K562 (cell line): ENCODE data around the gene PCDH19. TPM values are rescaled to one million over a fixed set of nuclear protein-coding genes. Genes with fewer than 3 reads are reported as not detected.

Experiments
- ATAC-seq: fragments of 200-7000 bp; cut with Tn5 transposase; 3 replicates; pipeline ENCODE4 v1.9.1; 2020; ENCODE audit warnings: moderate library complexity
- BruUV-seq: library from RNA; stranded (reverse); fragments of 400-500 nt; replicated peaks from 2 replicates; lab custom pipeline; 2021; lab: Mats Ljungman, UMichigan
- CTCF ChIA-PET: fragments of 300-600 bp; formaldehyde crosslinking; extraction: SDS; loops from one replicate; lab custom pipeline; 2021; ENCODE audit warnings: low intra/inter-chr PET ratio; lab: Yijun Ruan, JAX
- POLR2A ChIA-PET: fragments of 300-600, 350-650 bp; sonication (Branson Sonifier 250); formaldehyde crosslinking; extraction: SDS; loops from one replicate; lab custom pipeline; 2021; ENCODE audit warnings: antibody characterized with exemption, inconsistent platforms; lab: Yijun Ruan, JAX
- DNase-seq, 4 experiments: peaks; one replicate each; pipeline versions ENCODE4 v3.0.0 to v3.0.0-alpha.2; 2011 to 2018; ENCODE audit warnings: low spot score in 3 of 4, mixed read lengths in 3 of 4; ENCODE audit errors: extremely low read depth in 1 of 4
- FAIRE-seq: peaks from 2 replicates; lab custom pipeline; 2011; peaks lifted over from hg19 to GRCh38; lab: Jason Lieb, UNC
- H2AFZ ChIP-seq: 2 replicates; pipeline ENCODE4 v1.6.0; 2011; ENCODE audit warnings: low read depth, low read length, control low read depth, inconsistent platforms
- H3K27ac ChIP-seq: fragments of 200-600 bp; 3 replicates; pipeline ENCODE4 v1.8.0; 2011; ENCODE audit warnings: low read depth, mild to moderate bottlenecking, control low read depth, inconsistent platforms, low read length, moderate library complexity, mixed read lengths; ENCODE audit errors: extremely low read depth
- H3K27me3 ChIP-seq, 2 experiments: fragments of 300-600 bp in 1 of 2; 2 replicates in 1 of 2; 3 replicates in 1 of 2; pipeline versions ENCODE4 v1.6.0 to v1.8.0; 2011; ENCODE audit warnings: inconsistent platforms in 2 of 2, low read length in 2 of 2, mild to moderate bottlenecking in 1 of 2, mixed read lengths in 1 of 2, moderate library complexity in 1 of 2; ENCODE audit not compliant: control insufficient read depth in 2 of 2, insufficient read depth in 2 of 2
- H3K36me3 ChIP-seq: fragments of 300-600 bp; 3 replicates; pipeline ENCODE4 v1.8.0; 2011; ENCODE audit warnings: mild to moderate bottlenecking, low read length, inconsistent platforms; ENCODE audit not compliant: control insufficient read depth, insufficient read depth
- H3K4me1 ChIP-seq, 2 experiments: fragments of 200-600 bp in 1 of 2; replicated peaks in 1 of 2; 2 replicates in 1 of 2; 3 replicates in 1 of 2; pipeline versions ENCODE4 v1.5.1 to v1.8.0; 2011; ENCODE audit warnings: inconsistent platforms in 2 of 2, low read length in 2 of 2, mild to moderate bottlenecking in 1 of 2, mixed read lengths in 1 of 2, moderate library complexity in 1 of 2; ENCODE audit not compliant: control insufficient read depth in 2 of 2, insufficient read depth in 2 of 2
- H3K4me2 ChIP-seq: 2 replicates; pipeline ENCODE4 v1.6.1; 2011; ENCODE audit warnings: low read length, control low read depth, inconsistent platforms, mixed read lengths; ENCODE audit not compliant: insufficient read depth
- H3K4me3 ChIP-seq: fragments of 200-600 bp; sonication (generic), shearing (Covaris generic); 2 replicates; pipeline ENCODE4 v1.5.1; 2016; ENCODE audit warnings: control low read depth, inconsistent platforms
- H3K79me2 ChIP-seq: fragments of 200-600 bp; 3 replicates; pipeline ENCODE4 v1.8.0; 2011; ENCODE audit warnings: low read length, inconsistent platforms; ENCODE audit not compliant: control insufficient read depth, insufficient read depth
- H3K9ac ChIP-seq, 2 experiments: 2 replicates each; pipeline versions ENCODE4 v1.6.0 to v1.6.1; 2011; ENCODE audit warnings: low read depth in 2 of 2, low read length in 2 of 2, control low read depth in 1 of 2, inconsistent platforms in 1 of 2, mild to moderate bottlenecking in 1 of 2, mixed read lengths in 1 of 2; ENCODE audit not compliant: insufficient read depth in 1 of 2
- H3K9me1 ChIP-seq: one replicate; pipeline ENCODE4 v1.6.0; 2011; ENCODE audit warnings: inconsistent platforms, mild to moderate bottlenecking, low read length, moderate library complexity; ENCODE audit not compliant: control insufficient read depth, insufficient read depth
- H3K9me3 ChIP-seq: replicated peaks from 2 replicates; pipeline ENCODE4 v1.5.1; 2011; ENCODE audit warnings: low read depth, low read length, inconsistent platforms; ENCODE audit not compliant: control insufficient read depth, insufficient read depth
- H4K20me1 ChIP-seq: replicated peaks from 2 replicates; pipeline ENCODE4 v1.6.1; 2011; ENCODE audit warnings: low read length, inconsistent platforms, mixed read lengths; ENCODE audit not compliant: control insufficient read depth, insufficient read depth
- CCNT2 ChIP-seq: IDR thresholded peaks from 2 replicates; pipeline ENCODE4 v1.6.1; 2011; ENCODE audit warnings: borderline replicate concordance, low read depth, mild to moderate bottlenecking, moderate library complexity, mixed read lengths, low read length; ENCODE audit not compliant: insufficient read length; ENCODE audit errors: extremely low read depth
- GTF2F1 ChIP-seq: IDR thresholded peaks from 2 replicates; pipeline ENCODE4 v1.6.1; 2011; ENCODE audit warnings: low read depth, low read length, improper control_type of control experiment
- HNRNPL ChIP-seq: fragments of 200-400 bp; formaldehyde crosslinking; IDR thresholded peaks from 2 replicates; pipeline ENCODE4 v1.6.1; 2017; ENCODE audit warnings: low read depth, mild to moderate bottlenecking, low read length
- JUN ChIP-seq, 2 experiments: sonication (generic) in 1 of 2; formaldehyde crosslinking in 1 of 2; IDR thresholded peaks; 2 replicates each; pipeline versions ENCODE4 v1.6.1 to v1.8.0; 2012 to 2022; ENCODE audit warnings: borderline replicate concordance in 2 of 2, mild to moderate bottlenecking in 2 of 2, improper control_type of control experiment in 1 of 2, low read depth in 1 of 2, low read length in 1 of 2, missing genetic modification reagents in 1 of 2
- JUND ChIP-seq, 2 experiments: IDR thresholded peaks; 2 replicates in 1 of 2; 3 replicates in 1 of 2; pipeline ENCODE4 v1.6.1; 2011; ENCODE audit warnings: borderline replicate concordance in 2 of 2, low read depth in 2 of 2, low read length in 2 of 2, improper control_type of control experiment in 1 of 2, missing biosample characterization in 1 of 2, missing genetic modification characterization in 1 of 2, missing genetic modification reagents in 1 of 2
- KLF1 ChIP-seq: fragments of 450-650 bp; IDR thresholded peaks from 2 replicates; pipeline ENCODE4 v1.6.1; 2016; ENCODE audit warnings: missing genetic modification characterization, missing compliant biosample characterization
- NFE2L1 ChIP-seq: fragments of 450-650 bp; IDR thresholded peaks from 2 replicates; pipeline ENCODE4 v1.6.1; 2016; ENCODE audit warnings: missing genetic modification characterization, low read depth, mild to moderate bottlenecking, missing compliant biosample characterization, moderate library complexity, borderline replicate concordance
- PTBP1 ChIP-seq: fragments of 200-400 bp; formaldehyde crosslinking; IDR thresholded peaks from 2 replicates; pipeline ENCODE4 v1.6.1; 2017; ENCODE audit warnings: low read depth, low read length
- SIN3A ChIP-seq, 2 experiments: fragments of 150-350 bp in 1 of 2; IDR thresholded peaks; 2 replicates each; pipeline ENCODE4 v1.6.1; 2011 to 2016; ENCODE audit warnings: borderline replicate concordance in 2 of 2, low read depth in 2 of 2, low read length in 2 of 2, mild to moderate bottlenecking in 2 of 2, moderate library complexity in 2 of 2; ENCODE audit not compliant: control insufficient read depth in 1 of 2
- SNAPC5 ChIP-seq: fragments of 250-450 bp; sonication (Bioruptor Pico); IDR thresholded peaks from 2 replicates; pipeline ENCODE4 v1.8.0; 2021; ENCODE audit warnings: moderate library complexity, mild to moderate bottlenecking, inconsistent platforms
- SRF ChIP-seq, 2 experiments: fragments of 250-450, 450-650 bp in 1 of 2; sonication (Bioruptor Pico) in 1 of 2; sonication (generic) in 1 of 2; formaldehyde crosslinking; IDR thresholded peaks; 2 replicates each; pipeline versions ENCODE4 v1.5.0 to v1.5.1; 2020 to 2022; ENCODE audit warnings: mild to moderate bottlenecking in 1 of 2, missing genetic modification reagents in 1 of 2
- TAL1 ChIP-seq: fragments of 450-650 bp; IDR thresholded peaks from 2 replicates; pipeline ENCODE4 v1.6.1; 2016; ENCODE audit warnings: mild to moderate bottlenecking
- TFAM ChIP-seq: fragments of 250-450 bp; sonication (Bioruptor Pico); conservative IDR thresholded peaks from 2 replicates; pipeline ENCODE4 v1.5.0; 2021; ENCODE audit warnings: mild to moderate bottlenecking, moderate library complexity
- ZBTB26 ChIP-seq: fragments of 450-650 bp; formaldehyde crosslinking; IDR thresholded peaks from 2 replicates; pipeline ENCODE4 v1.4.0; 2022; ENCODE audit warnings: missing genetic modification characterization
- ZC3H11A ChIP-seq: IDR thresholded peaks from 2 replicates; pipeline ENCODE4 v1.6.1; 2012; ENCODE audit warnings: low read depth, low read length, improper control_type of control experiment
- ZNF12 ChIP-seq: sonication (generic); formaldehyde crosslinking; IDR thresholded peaks from 2 replicates; pipeline ENCODE4 v1.4.0; 2020; ENCODE audit warnings: mild to moderate bottlenecking, missing genetic modification reagents
- ZNF184 ChIP-seq: sonication (generic); formaldehyde crosslinking; IDR thresholded peaks from 2 replicates; pipeline ENCODE4 v1.5.0; 2020; ENCODE audit warnings: missing genetic modification reagents
- ZNF398 ChIP-seq: fragments of 250-450 bp; sonication (Bioruptor Pico); IDR thresholded peaks from 2 replicates; pipeline ENCODE4 v1.8.0; 2021; ENCODE audit warnings: moderate library complexity, mild to moderate bottlenecking, inconsistent platforms
- ZNF431 ChIP-seq: sonication (generic); formaldehyde crosslinking; IDR thresholded peaks from 2 replicates; pipeline ENCODE4 v1.8.0; 2022; ENCODE audit warnings: mild to moderate bottlenecking, missing genetic modification reagents
- WGBS: fragments of 100-300 bp; shearing (Covaris generic); methylation state at CpG from one replicate; pipeline ENCODE4 v1.1.6; 2016; ENCODE audit warnings: low coverage, mixed read lengths; ENCODE audit not compliant: insufficient coverage; ENCODE audit errors: missing lambda C conversion rate; 5-methylcytosine and 5-hydroxymethylcytosine counted together
- in situ Hi-C: fragments of 300-500 bp; cut with MboI; formaldehyde crosslinking; loops from 4 replicates; pipeline ENCODE4 v1.15.0; 2018; ENCODE audit warnings: inconsistent platforms, mixed read lengths
- intact Hi-C: fragments of 100-400 bp; cut with micrococcal nuclease; formaldehyde crosslinking; loops from 2 replicates; pipeline ENCODE4 v1.14.2; 2022
- polyA plus RNA-seq, 8 experiments: library from polyadenylated mRNA; depleted of rRNA in 4 of 8; stranded (reverse) in 5 of 8; unstranded in 3 of 8; fragments of >200 nt; fragmentation: Nextera tagmentation in 2 of 8; fragmentation: Illumina TruSeq in 1 of 8; extraction: Ambion mirVana in 2 of 8; extraction: Trizol in 1 of 8; gene quantifications; 2 replicates each; pipeline versions ENCODE4 v1.2.1 to v1.2.3, GENCODE V29; 2011 to 2014; ENCODE audit warnings: inconsistent platforms in 1 of 8, missing spikeins in 1 of 8
- total RNA-seq, 7 experiments: library from RNA; depleted of rRNA in 6 of 7; stranded (reverse); fragments of >200 nt in 6 of 7; fragmentation: Illumina TruSeq in 2 of 7; extraction: Trizol in 2 of 7; gene quantifications; 2 replicates each; pipeline versions ENCODE4 v1.2.1 to v1.2.3, GENCODE V29; 2011 to 2021; ENCODE audit warnings: low replicate concordance in 1 of 7

Gene PCDH19
- total and polyA plus RNA-seq, 9 of the 15 experiments (the other 6 are each of a cell fraction or from before 2014, with no cell fraction given), result not detected

GRCh38 chrX:100315566-100315965 lies 94.5 kb downstream of the PCDH19 start (continued):
- TF ChIP-seq SNAPC5 (no peak), TAL1 (no peak), KLF1 (no peak), PTBP1 (no peak)

- BruUV-seq, result no TSS peak
- Histone ChIP-seq H3K9ac (no peak overlapping the region), H3K79me2 (no peaks in the 10 kb centered on the region), H3K4me1 (no peaks in the 10 kb centered on the region), H3K27me3 (no peaks in the 10 kb centered on the region), H3K27ac (no peak overlapping the region), H3K4me2 (no peak overlapping the region), H4K20me1 (no peaks in the 10 kb centered on the region), H3K4me3 (no peak overlapping the region), H3K36me3 (no peaks in the 10 kb centered on the region), H2AFZ (no peak overlapping the region), H3K9me3 (no peaks in the 10 kb centered on the region), H3K9me1 (no peaks in the 10 kb centered on the region)
- CTCF ChIA-PET, result no interaction called here
- FAIRE-seq, result no peak
- intact Hi-C loops (no loop called here), in situ Hi-C loops (no loop called here)
- WGBS, result 0% methylated on average over 1 of the region's 2 CpGs
- DNase-seq, result no peak
- ATAC-seq, result no peak
- POLR2A ChIA-PET, result no interaction called here
- TF ChIP-seq NFE2L1 (no peak), HNRNPL (no peak), ZNF184 (CRISPR knock-in tag) (no peak), ZNF12 (CRISPR knock-in tag) (no peak), ZNF398 (no peak), TFAM (CRISPR knock-in tag) (no peak), JUN (IDR thresholded peaks at IDR 0.05; ENCODE audit: borderline replicate concordance, low read depth, low read length) (no peak), JUN (CRISPR knock-in tag; IDR thresholded peaks at IDR 0.05; ENCODE audit: borderline replicate concordance) (no peak), GTF2F1 (no peak), CCNT2 (no peak), SRF (CRISPR knock-in tag; IDR thresholded peaks at IDR 0.05) (no peak), ZBTB26 (CRISPR knock-in tag) (no peak), JUND (IDR thresholded peaks at IDR 0.05; ENCODE audit: borderline replicate concordance, low read depth, low read length) (no peak), JUND (tag; IDR thresholded peaks at IDR 0.05; ENCODE audit: borderline replicate concordance, low read depth, low read length) (no peak), ZNF431 (CRISPR knock-in tag) (no peak), ZC3H11A (no peak), SIN3A (IDR thresholded peaks at IDR 0.05; ENCODE audit: borderline replicate concordance in 2 of 2, control insufficient read depth in 1 of 2, low read depth in 2 of 2, low read length in 2 of 2) (no peak)
Measured at GRCh38 chrX:100299559-100299958, 110.5 kb downstream of the PCDH19 start.
